Astrocyte of the spinal cord (primary cell): Measurements from ENCODE around the gene DDX41.

Experiments used
- DNase-seq: peaks from one replicate; pipeline ENCODE4 v3.0.0; 2011; ENCODE audit warnings: low read depth, low spot score
- H3K4me3 ChIP-seq: 2 replicates; pipeline ENCODE4 v1.5.1; 2011; ENCODE audit warnings: low read depth, mild to moderate bottlenecking, low read length, moderate library complexity
- in situ Hi-C: cut with HindIII; loops from 2 replicates; pipeline ENCODE4 v1.10.0; 2017; ENCODE audit warnings: low sequenced_read_pairs
- TF ChIP-seq, protein P1 (sequence below): IDR thresholded peaks from 2 replicates; pipeline ENCODE4 v1.5.1; 2012; ENCODE audit warnings: low read depth, mild to moderate bottlenecking, low read length, inconsistent platforms

Gene DDX41

GRCh38 chr5:177474846-177475562 is 41.8 kb downstream of the DDX41 start:
- TF ChIP-seq, protein P1, sequence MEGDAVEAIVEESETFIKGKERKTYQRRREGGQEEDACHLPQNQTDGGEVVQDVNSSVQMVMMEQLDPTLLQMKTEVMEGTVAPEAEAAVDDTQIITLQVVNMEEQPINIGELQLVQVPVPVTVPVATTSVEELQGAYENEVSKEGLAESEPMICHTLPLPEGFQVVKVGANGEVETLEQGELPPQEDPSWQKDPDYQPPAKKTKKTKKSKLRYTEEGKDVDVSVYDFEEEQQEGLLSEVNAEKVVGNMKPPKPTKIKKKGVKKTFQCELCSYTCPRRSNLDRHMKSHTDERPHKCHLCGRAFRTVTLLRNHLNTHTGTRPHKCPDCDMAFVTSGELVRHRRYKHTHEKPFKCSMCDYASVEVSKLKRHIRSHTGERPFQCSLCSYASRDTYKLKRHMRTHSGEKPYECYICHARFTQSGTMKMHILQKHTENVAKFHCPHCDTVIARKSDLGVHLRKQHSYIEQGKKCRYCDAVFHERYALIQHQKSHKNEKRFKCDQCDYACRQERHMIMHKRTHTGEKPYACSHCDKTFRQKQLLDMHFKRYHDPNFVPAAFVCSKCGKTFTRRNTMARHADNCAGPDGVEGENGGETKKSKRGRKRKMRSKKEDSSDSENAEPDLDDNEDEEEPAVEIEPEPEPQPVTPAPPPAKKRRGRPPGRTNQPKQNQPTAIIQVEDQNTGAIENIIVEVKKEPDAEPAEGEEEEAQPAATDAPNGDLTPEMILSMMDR = no peak
- DNase-seq = no peak
- in situ Hi-C loops = no loop called here
- H3K4me3 ChIP-seq = no peak overlapping the region

DNA sequence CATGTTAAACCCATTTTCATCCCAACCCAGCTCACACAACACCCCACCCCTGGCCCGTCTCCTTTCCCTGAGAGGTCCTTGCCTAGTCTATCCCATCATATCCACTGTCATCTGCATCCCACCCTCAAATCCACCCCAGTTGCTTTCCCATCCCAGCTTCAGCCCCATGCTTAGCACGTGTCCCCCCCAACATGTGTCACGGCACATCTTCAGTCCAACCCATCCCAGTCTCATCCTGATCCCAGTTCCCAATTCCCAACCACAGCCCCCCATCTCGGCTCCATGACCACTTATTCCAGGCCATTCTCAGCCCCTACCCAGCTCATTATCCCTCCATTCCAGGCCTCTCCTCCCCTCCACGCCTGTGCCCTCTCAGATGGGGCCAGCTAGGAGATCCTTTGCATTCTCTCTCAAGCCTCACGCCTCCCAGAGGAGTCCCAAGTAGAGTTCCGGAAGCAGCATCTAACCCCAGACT is 42.7 kb downstream of the DDX41 start:
- TF ChIP-seq, protein P1 = no peak
- in situ Hi-C loops = no loop called here
- no peak for DNase-seq
- no peak overlapping the region for H3K4me3 ChIP-seq

GRCh38 chr5:177473443-177474001 is 43.2 kb downstream of the DDX41 start, which contains the start of gene DBN1:
Gene DBN1 (minus strand): TSS chr5:177473634. CDS start chr5:177473521, 113 bp downstream.
- in situ Hi-C loops = no loop called here
- peak; percentile 51 for DNase-seq
- H3K4me3 ChIP-seq = peak within 1 kb of the TSS; percentile 87
- TF ChIP-seq, protein P1 = no peak

- in situ Hi-C loops = no loop called here
- TF ChIP-seq, protein P1 = peak; percentile 4
- peak; percentile 38 for DNase-seq
- H3K4me3 ChIP-seq = peak overlapping the region; percentile 87
These were observed 44.0 kb downstream of the DDX41 start for GRCh38 chr5:177472460-177473442.

- TF ChIP-seq, protein P1 = no peak
- DNase-seq = peak; percentile 42
- in situ Hi-C loops = no loop called here
- H3K4me3 ChIP-seq = peak overlapping the region; percentile 87
These were observed 45.0 kb downstream of the DDX41 start for GRCh38 chr5:177471610-177472356.
